Colon (tissue), 2 donors: Measurements from ENCODE around the gene GABPB2.
"Not testable (repeated sequence)": the region's sequence is repeated elsewhere in the genome, so short reads cannot be mapped to it uniquely, and the experiment has no call there.

Experiments used
- FAIRE-seq: peaks from 2 replicates; lab custom pipeline; 2012; peaks lifted over from hg19 to GRCh38; lab: Jason Lieb, UNC
- donor health status: control.
- donor health status: control.

Gene GABPB2

GRCh38 chr1:151060007-151060656 is 10.4 kb upstream of the GABPB2 start, which contains the start of gene MLLT11:
TSS of gene MLLT11 (plus strand) at chr1:151060397. CDS start at chr1:151067225, 6,828 bp downstream.
- no peak for FAIRE-seq

- no peak for FAIRE-seq
Measured at GRCh38 chr1:151060657-151061421, 9.7 kb upstream of the GABPB2 start.

GRCh38 chr1:151061704-151062103 is 8.9 kb upstream of the GABPB2 start:
- FAIRE-seq, result no peak

GRCh38 chr1:151062741-151063371 is 7.7 kb upstream of the GABPB2 start:
- FAIRE-seq, result no peak

GRCh38 chr1:151065089-151065645 is 5.4 kb upstream of the GABPB2 start:
- FAIRE-seq, result no peak

- FAIRE-seq, result no peak
Measured at GRCh38 chr1:151067185-151067584, 3.4 kb upstream of the GABPB2 start.

GRCh38 chr1:151069103-151069486 is 1.5 kb upstream of the GABPB2 start:
- FAIRE-seq, result no peak

GRCh38 chr1:151072224-151072623 is 1.7 kb downstream of the GABPB2 start:
- FAIRE-seq, result no peak

- no peak for FAIRE-seq
Measured at GRCh38 chr1:151085953-151086559, 15.5 kb downstream of the GABPB2 start.

- FAIRE-seq, result not testable (repeated sequence)
Measured at GRCh38 chr1:151097426-151097825, 26.9 kb downstream of the GABPB2 start.

- FAIRE-seq, result no peak
Measured at GRCh38 chr1:151098126-151098525, 27.6 kb downstream of the GABPB2 start.

GRCh38 chr1:151104630-151105029 is 34.1 kb downstream of the GABPB2 start:
- FAIRE-seq, result no peak

GRCh38 chr1:151106894-151107293 is 36.3 kb downstream of the GABPB2 start:
- no peak for FAIRE-seq

- no peak for FAIRE-seq
Measured at GRCh38 chr1:151108331-151108730, 37.8 kb downstream of the GABPB2 start.

GRCh38 chr1:151113877-151114276 is 43.3 kb downstream of the GABPB2 start:
- FAIRE-seq, result no peak

GRCh38 chr1:151124763-151125403 is 54.3 kb downstream of the GABPB2 start:
- FAIRE-seq, result no peak

- no peak for FAIRE-seq
Measured at GRCh38 chr1:151128800-151129199, 58.2 kb downstream of the GABPB2 start.

- FAIRE-seq, result no peak
Measured at GRCh38 chr1:151130987-151131586, 60.5 kb downstream of the GABPB2 start.

GRCh38 chr1:151131701-151132334 is 61.3 kb downstream of the GABPB2 start:
- no peak for FAIRE-seq

GRCh38 chr1:151132335-151133017 is 61.9 kb downstream of the GABPB2 start:
- no peak for FAIRE-seq
